Ishikawa (cell line): ENCODE data around the gene KIZ.

ENCODE experiments used
- CEBPB ChIP-seq: IDR thresholded peaks from 2 replicates; pipeline ENCODE4 v1.6.1; 2012
- CREB1 ChIP-seq: IDR thresholded peaks from 2 replicates; pipeline ENCODE4 v1.6.1; 2012; ENCODE audit warnings: low read depth
- EGR1 ChIP-seq: IDR thresholded peaks from 2 replicates; pipeline ENCODE4 v1.6.1; 2012
- EP300 ChIP-seq: IDR thresholded peaks from 2 replicates; pipeline ENCODE4 v1.6.1; 2012; ENCODE audit warnings: borderline replicate concordance
- FOXM1 ChIP-seq: IDR thresholded peaks from 2 replicates; pipeline ENCODE4 v1.6.1; 2012; ENCODE audit warnings: low read depth, borderline replicate concordance
- NFIC ChIP-seq: IDR thresholded peaks from 2 replicates; pipeline ENCODE4 v1.6.1; 2012
- RAD21 ChIP-seq: IDR thresholded peaks from 2 replicates; pipeline ENCODE4 v1.6.1; 2012; ENCODE audit warnings: low read depth
- REST ChIP-seq: IDR thresholded peaks from 2 replicates; pipeline ENCODE4 v1.6.1; 2012; ENCODE audit warnings: low read depth, mild to moderate bottlenecking
- TAF1 ChIP-seq: IDR thresholded peaks from 2 replicates; pipeline ENCODE4 v1.6.1; 2012; ENCODE audit warnings: low read depth, mild to moderate bottlenecking
- TCF12 ChIP-seq: IDR thresholded peaks from 2 replicates; pipeline ENCODE4 v1.6.1; 2012; ENCODE audit warnings: low read depth
- TEAD4 ChIP-seq: IDR thresholded peaks from 2 replicates; pipeline ENCODE4 v1.6.1; 2012
- YY1 ChIP-seq: IDR thresholded peaks from 2 replicates; pipeline ENCODE4 v1.6.1; 2012; ENCODE audit warnings: low read depth
- ZBTB7A ChIP-seq: IDR thresholded peaks from 2 replicates; pipeline ENCODE4 v1.6.1; 2012; ENCODE audit warnings: low read depth
- TF ChIP-seq, protein P1 (sequence below): IDR thresholded peaks from 2 replicates; pipeline ENCODE4 v1.6.1; 2012
- TF ChIP-seq, protein P2 (sequence below): IDR thresholded peaks from 2 replicates; pipeline ENCODE4 v1.6.1; 2012

KIZ gene

GRCh38 chr20:21272279-21272678, 146.4 kb downstream of the KIZ start:
- no peak for TF ChIP-seq TEAD4
- no peak for TF ChIP-seq CEBPB
- no peak for TF ChIP-seq FOXM1
- no peak for TF ChIP-seq EP300
- TF ChIP-seq EGR1, result no peak
- no peak for TF ChIP-seq REST
- no peak for TF ChIP-seq RAD21
- TF ChIP-seq TCF12, result no peak
- no peak for TF ChIP-seq ZBTB7A
- TF ChIP-seq TAF1, result no peak
- TF ChIP-seq YY1, result no peak
- TF ChIP-seq, protein P1, sequence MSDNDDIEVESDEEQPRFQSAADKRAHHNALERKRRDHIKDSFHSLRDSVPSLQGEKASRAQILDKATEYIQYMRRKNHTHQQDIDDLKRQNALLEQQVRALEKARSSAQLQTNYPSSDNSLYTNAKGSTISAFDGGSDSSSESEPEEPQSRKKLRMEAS, result no peak
- TF ChIP-seq CREB1, result no peak
- TF ChIP-seq, protein P2, sequence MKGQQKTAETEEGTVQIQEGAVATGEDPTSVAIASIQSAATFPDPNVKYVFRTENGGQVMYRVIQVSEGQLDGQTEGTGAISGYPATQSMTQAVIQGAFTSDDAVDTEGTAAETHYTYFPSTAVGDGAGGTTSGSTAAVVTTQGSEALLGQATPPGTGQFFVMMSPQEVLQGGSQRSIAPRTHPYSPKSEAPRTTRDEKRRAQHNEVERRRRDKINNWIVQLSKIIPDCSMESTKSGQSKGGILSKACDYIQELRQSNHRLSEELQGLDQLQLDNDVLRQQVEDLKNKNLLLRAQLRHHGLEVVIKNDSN, result no peak
- no peak for TF ChIP-seq NFIC

DNA sequence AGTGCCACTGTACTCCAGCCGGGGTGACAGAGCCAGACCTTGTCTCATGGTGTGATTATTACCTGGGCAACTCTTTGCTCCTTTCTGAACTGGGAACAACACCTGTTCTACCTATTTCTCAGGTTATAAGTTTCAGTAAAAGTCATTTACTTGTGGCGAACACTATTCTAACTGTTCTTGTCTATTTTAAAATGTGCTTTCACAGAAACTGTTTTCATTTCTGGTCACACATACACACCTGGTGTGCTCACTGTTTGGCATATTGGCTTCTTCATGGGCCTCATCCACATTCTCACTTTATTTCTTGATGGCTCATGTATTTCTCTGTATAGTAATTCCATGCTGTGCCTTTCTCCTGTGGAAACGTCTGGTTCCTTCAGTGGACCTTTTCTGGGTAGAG, 146.8 kb downstream of the KIZ start:
- no peak for TF ChIP-seq TAF1
- TF ChIP-seq ZBTB7A, result no peak
- TF ChIP-seq TEAD4, result no peak
- TF ChIP-seq FOXM1, result no peak
- TF ChIP-seq YY1, result no peak
- TF ChIP-seq REST, result no peak
- no peak for TF ChIP-seq RAD21

DNA sequence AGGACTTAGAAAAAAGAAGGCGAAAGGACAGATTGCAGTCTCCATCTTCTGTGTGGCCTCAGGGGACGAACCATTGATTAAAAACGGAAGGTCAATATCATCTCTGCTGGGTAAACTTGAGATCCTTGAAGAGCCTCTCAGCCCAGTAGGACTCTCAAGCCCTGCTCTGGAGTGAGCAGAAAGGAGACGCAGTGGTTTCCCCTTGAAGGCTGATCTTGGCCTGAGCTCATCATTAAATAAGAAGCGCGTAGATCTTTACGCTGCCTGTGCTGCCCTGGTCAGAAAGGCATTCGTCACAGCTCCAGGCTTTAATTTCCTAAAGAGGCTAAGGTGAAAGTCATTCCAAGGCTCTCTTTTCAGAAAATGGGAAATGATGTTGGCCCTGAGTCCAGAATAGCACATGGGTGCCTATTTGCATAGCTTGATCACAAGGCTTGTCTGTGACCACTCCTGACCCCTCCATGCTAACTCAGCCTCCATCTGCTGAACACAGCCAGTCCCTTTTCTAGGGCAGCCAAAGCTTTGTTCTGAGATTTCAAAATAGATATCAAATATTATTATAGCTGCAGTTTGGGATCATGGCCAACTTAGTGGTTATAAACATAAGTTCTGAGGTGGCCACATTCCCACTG, 148.0 kb downstream of the KIZ start:
- TF ChIP-seq RAD21 (no peak), TCF12 (no peak), EGR1 (no peak), CEBPB (no peak), REST (no peak), ZBTB7A (no peak), FOXM1 (no peak), YY1 (no peak), CREB1 (no peak), NFIC (no peak), TEAD4 (no peak), EP300 (no peak), TAF1 (no peak)
- TF ChIP-seq, protein P1, result no peak
- TF ChIP-seq, protein P2, result no peak

- TF ChIP-seq CEBPB (no peak), YY1 (no peak), EP300 (no peak), TCF12 (no peak), ZBTB7A (no peak), TAF1 (no peak), FOXM1 (no peak), REST (no peak), RAD21 (no peak), CREB1 (no peak)
- TF ChIP-seq, protein P2, result no peak
- TF ChIP-seq, protein P1, result no peak
Measured at GRCh38 chr20:21278829-21279228, 152.9 kb downstream of the KIZ start.
